CD4-positive, alpha-beta T cell treated with Interleukin-17A for 4 hours (primary cell): ENCODE results near the gene CDC42EP4.
"Not testable (repeated sequence)": the region's sequence is repeated elsewhere in the genome, so short reads cannot be mapped to it uniquely, and the experiment has no call there.

Source experiments
- DNase-seq: peaks from one replicate; pipeline ENCODE4 v3.0.0-alpha.2; 2020; ENCODE audit warnings: mixed read lengths

The CDC42EP4 gene

GRCh38 chr17:73342541-73343167, 30.9 kb upstream of the CDC42EP4 start:
- no peak for DNase-seq

GRCh38 chr17:73342050-73342522, 30.3 kb upstream of the CDC42EP4 start:
- DNase-seq: no peak

DNA sequence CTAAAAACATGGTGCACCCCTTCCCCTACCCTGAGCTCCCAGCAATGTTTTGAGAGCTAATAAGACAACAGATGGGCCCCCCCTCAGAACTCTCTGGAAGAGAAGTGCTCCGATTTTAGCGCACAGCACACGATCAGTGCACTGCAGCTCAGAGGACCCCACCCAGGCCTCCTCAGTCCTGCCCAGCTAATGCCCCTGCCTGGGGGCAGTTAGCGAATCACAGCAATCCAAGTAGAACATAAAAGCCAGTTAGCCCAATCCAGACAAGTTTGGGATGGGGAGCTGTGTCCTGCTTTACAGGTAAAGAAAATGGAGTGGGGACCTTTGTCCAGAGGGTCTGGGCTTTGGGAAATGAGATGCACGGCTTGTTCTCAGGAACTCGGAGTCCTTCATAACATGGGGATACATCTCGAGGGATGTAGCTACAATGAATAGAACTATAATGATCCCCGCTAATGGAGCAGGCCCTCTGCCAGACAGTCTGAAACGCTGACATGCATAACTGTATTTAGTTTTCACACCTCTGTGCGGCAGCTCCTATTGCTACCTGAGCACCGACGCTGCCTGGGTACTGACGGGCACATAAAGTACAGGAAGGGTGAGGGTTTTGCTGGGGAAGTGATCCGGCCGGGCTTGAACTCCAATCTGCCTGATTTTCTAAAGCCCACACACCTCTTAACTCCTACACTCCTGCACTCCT, 29.7 kb upstream of the CDC42EP4 start:
- no peak for DNase-seq

GRCh38 chr17:73340093-73340596, 28.3 kb upstream of the CDC42EP4 start:
- no peak for DNase-seq

- DNase-seq: no peak
These were observed 26.9 kb upstream of the CDC42EP4 start for GRCh38 chr17:73338566-73339197.

DNA sequence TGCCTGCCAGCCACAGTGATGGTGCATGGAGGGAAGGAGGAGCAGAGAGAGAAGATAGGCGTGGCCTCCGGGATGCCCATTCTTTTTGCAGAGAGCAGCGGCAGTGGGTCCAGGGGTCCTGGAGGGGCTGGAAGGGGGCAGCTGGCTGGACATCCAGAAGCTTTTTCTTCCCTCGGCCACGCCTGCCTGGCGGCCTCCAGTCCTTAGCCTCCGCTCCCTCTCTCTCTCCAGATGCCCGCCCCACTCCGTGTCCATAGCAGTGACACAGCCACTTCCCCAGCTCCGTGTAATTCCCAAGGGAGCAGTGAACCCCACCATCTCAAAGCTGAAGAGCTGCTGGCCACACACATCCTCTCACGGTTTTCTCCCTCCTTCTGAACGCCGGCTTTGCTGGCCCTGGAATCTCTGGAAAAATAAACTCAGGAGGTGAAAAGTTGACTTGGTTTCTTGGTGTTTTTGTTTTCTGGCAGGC, 26.3 kb upstream of the CDC42EP4 start:
- no peak for DNase-seq

DNA sequence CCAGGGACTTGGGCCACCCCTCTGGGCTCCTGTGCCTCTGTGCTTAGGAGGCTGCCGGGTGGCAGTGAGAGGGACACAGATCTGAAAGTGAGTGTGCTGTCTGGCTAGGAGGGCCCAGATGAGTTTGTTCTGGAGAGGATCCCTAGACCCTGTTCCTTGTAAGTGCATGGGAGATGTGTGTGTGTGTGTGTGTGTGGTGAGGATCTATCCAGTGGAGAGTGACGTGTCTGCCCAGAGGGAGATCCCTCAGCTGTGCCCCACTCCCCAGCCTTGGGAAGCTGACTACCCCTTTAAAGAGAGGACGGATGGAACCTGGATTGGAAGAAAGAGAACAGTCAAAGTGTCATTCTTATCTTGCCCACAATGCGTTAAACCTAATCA, 25.5 kb upstream of the CDC42EP4 start:
- no peak for DNase-seq

- DNase-seq: no peak
These were observed 24.9 kb upstream of the CDC42EP4 start for GRCh38 chr17:73336408-73337329.

- no peak for DNase-seq
These were observed 24.0 kb upstream of the CDC42EP4 start for GRCh38 chr17:73335591-73336407.

- DNase-seq: no peak
These were observed 23.1 kb upstream of the CDC42EP4 start for GRCh38 chr17:73334771-73335513.

- not testable (repeated sequence) for DNase-seq
These were observed 21.6 kb upstream of the CDC42EP4 start for GRCh38 chr17:73333445-73333844.

DNA sequence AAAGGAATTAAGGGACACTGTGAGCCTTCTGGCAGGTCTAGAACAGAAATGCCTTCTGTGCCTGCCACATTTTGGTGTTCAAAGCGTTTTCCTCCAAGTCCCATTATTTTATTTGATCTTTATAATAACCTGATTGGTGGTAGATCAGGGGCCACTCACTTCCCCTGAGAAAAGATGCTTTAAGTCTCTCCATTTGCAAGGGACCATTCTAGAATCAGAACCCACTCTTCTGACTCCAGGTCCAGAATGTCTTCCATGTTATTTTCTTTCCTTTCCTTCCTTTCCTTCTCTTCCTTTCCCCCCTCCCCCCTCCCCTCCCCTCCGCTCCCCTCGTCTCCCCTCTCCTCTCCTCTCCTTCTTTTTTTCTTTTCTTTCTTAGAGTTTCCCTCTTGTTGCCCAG, 19.3 kb upstream of the CDC42EP4 start:
- DNase-seq: no peak

- DNase-seq: no peak
These were observed 15.9 kb upstream of the CDC42EP4 start for GRCh38 chr17:73327676-73328075.

GRCh38 chr17:73325527-73325842, 13.7 kb upstream of the CDC42EP4 start:
- DNase-seq: no peak

- no peak for DNase-seq
These were observed 13.1 kb upstream of the CDC42EP4 start for GRCh38 chr17:73324711-73325526.

- DNase-seq: no peak
These were observed 12.3 kb upstream of the CDC42EP4 start for GRCh38 chr17:73324160-73324475.

GRCh38 chr17:73323409-73324159, 11.8 kb upstream of the CDC42EP4 start:
- no peak for DNase-seq

GRCh38 chr17:73320601-73321264, 8.9 kb upstream of the CDC42EP4 start:
- no peak for DNase-seq

GRCh38 chr17:73319766-73320165, 8.0 kb upstream of the CDC42EP4 start:
- no peak for DNase-seq
